SHP77 treated with DMSO at 0.1 percent for 48 hours (cell line): ENCODE data around the gene MSANTD1.

Experiments used
- DNase-seq: peaks from one replicate; lab custom pipeline; 2025; lab: John Stamatoyannopoulos, UW

MSANTD1 gene

GRCh38 chr4:3233391-3234071 is 15.4 kb upstream of the MSANTD1 start:
- DNase-seq = no peak

- DNase-seq = no peak
Measured at GRCh38 chr4:3234171-3235029, 14.6 kb upstream of the MSANTD1 start.

- no peak for DNase-seq
Measured at GRCh38 chr4:3235030-3235345, 14.0 kb upstream of the MSANTD1 start.

GRCh38 chr4:3235581-3235980 is 13.4 kb upstream of the MSANTD1 start:
- no peak for DNase-seq

GRCh38 chr4:3236326-3236878 is 12.6 kb upstream of the MSANTD1 start:
- no peak for DNase-seq

GRCh38 chr4:3237266-3237665 is 11.7 kb upstream of the MSANTD1 start:
- no peak for DNase-seq

- no peak for DNase-seq
Measured at GRCh38 chr4:3237712-3238560, 11.0 kb upstream of the MSANTD1 start.

- DNase-seq = no peak
Measured at GRCh38 chr4:3238721-3239120, 10.2 kb upstream of the MSANTD1 start.

GRCh38 chr4:3239303-3239702 is 9.7 kb upstream of the MSANTD1 start:
- DNase-seq = no peak

GRCh38 chr4:3239998-3240920 is 8.7 kb upstream of the MSANTD1 start:
- DNase-seq = no peak

- no peak for DNase-seq
Measured at GRCh38 chr4:3240936-3241522, 7.9 kb upstream of the MSANTD1 start.

GRCh38 chr4:3241898-3242524 is 6.9 kb upstream of the MSANTD1 start:
- DNase-seq = no peak

GRCh38 chr4:3243136-3243780 is 5.7 kb upstream of the MSANTD1 start:
- no peak for DNase-seq

GRCh38 chr4:3244002-3244401 is 5.0 kb upstream of the MSANTD1 start:
- no peak for DNase-seq

GRCh38 chr4:3244747-3245146 is 4.2 kb upstream of the MSANTD1 start:
- DNase-seq = no peak

- no peak for DNase-seq
Measured at GRCh38 chr4:3245676-3246075, 3.3 kb upstream of the MSANTD1 start.

- DNase-seq = no peak
Measured at GRCh38 chr4:3246458-3247398, 2.2 kb upstream of the MSANTD1 start.

- DNase-seq = no peak
Measured at GRCh38 chr4:3247399-3248177, 1.4 kb upstream of the MSANTD1 start.
